ENCODE results near the gene IDH1. TPM values are rescaled to one million over a fixed set of nuclear protein-coding genes. Genes with fewer than 3 reads are reported as not detected.

Gene IDH1
- total and polyA plus RNA-seq, 2 experiments from 2014 or later: 53.5 to 53.6 TPM

DNA sequence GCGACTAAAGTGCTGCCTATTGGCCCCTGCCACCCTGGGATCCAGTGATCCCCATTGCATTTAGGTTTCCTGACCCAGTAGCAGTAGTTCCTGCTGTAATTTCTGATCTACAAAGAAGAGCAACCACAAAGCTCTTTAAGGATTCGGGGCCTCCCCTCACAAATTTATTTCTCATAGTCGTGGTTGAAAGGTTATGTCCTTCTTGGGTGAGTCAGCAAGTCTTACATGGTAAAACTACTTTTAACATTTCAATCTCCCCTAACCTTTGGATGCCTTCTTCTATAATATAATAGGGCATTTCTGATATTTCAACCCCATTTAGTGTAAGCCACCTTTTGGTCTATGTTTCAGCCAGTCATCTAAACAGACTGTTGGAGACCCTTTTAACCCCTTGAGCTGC lies 26.1 kb upstream of the IDH1 start:
- no peaks in the 10 kb centered on the region for H3K27me3 ChIP-seq (replicated peaks; ENCODE audit: insufficient read depth)
- no peak overlapping the region for H3K9ac ChIP-seq
- DNase-seq: peak; percentile 57
- H3K4me2 ChIP-seq (ENCODE audit: unreplicated experiment): no peak overlapping the region
- no peaks in the 10 kb centered on the region for H3K9me2 ChIP-seq (ENCODE audit: insufficient read depth)
- TF ChIP-seq EZH2 (IDR thresholded peaks at IDR 0.05; ENCODE audit: insufficient read depth, poor library complexity, severe bottlenecking) (no peak), EZH2phosphoT487 (IDR thresholded peaks at IDR 0.05; ENCODE audit: insufficient read depth, low read depth) (no peak)
- 0 out of 2 replicates have a peak, but pooled peaks cover 2% of the 10 kb centered on the region for H4K20me1 ChIP-seq (ENCODE audit: insufficient read depth)
- no peaks in the 10 kb centered on the region for H3K4me1 ChIP-seq (ENCODE audit: insufficient read depth)
- WGBS, 2 experiments (ENCODE audit: low coverage in 1 of 2, low lambda C conversion rate in 2 of 2, missing lambda C conversion rate in 2 of 2): 60 to 70% methylated on average over 3 of the region's 3 CpGs
- in situ Hi-C loops (cut with MboI): no loop called here
- H3K79me2 ChIP-seq (ENCODE audit: insufficient read depth): peaks cover 47% of the 10 kb centered on the region; the same call in 1 of the 2 replicates
- H3K36me3 ChIP-seq (ENCODE audit: low read depth): peaks cover 44% of the 10 kb centered on the region
- H3K4me3 ChIP-seq: no peak overlapping the region
- 0 out of 2 replicates have a peak, but pooled peaks cover 8% of the 10 kb centered on the region for H3F3A ChIP-seq (ENCODE audit: insufficient read depth)
- no peaks in the 10 kb centered on the region for H3K9me3 ChIP-seq (ENCODE audit: low read depth)
- H3K27ac ChIP-seq: no peak overlapping the region
- H2AFZ ChIP-seq: no peak overlapping the region

DNA sequence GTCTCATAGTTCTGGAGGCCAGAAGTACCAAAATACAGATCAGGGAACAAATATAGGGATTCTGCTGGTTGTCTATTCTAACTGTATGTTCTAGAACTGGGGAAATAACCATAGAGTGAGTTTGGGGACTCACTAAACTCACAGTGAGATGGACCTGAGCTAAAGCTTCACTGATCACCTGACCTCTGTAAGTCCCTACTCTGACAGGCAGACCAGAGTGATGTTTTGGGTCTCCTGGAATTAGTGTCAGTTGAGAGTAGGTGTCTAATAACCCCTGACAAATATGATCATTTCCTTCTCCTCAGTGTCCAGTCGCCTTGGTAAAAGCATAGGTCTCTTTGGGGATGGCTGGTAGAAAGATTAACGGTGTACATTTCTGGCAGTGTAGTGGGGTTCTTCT lies 25.4 kb upstream of the IDH1 start:
- 0 out of 2 replicates have a peak, but pooled peaks cover 2% of the 10 kb centered on the region for H4K20me1 ChIP-seq (ENCODE audit: insufficient read depth)
- TF ChIP-seq EZH2phosphoT487 (IDR thresholded peaks at IDR 0.05; ENCODE audit: insufficient read depth, low read depth) (no peak), EZH2 (IDR thresholded peaks at IDR 0.05; ENCODE audit: insufficient read depth, poor library complexity, severe bottlenecking) (no peak)
- in situ Hi-C loops (cut with MboI): no loop called here
- peaks cover 46% of the 10 kb centered on the region for H3K36me3 ChIP-seq (ENCODE audit: low read depth)
- H3K27me3 ChIP-seq (replicated peaks; ENCODE audit: insufficient read depth): no peaks in the 10 kb centered on the region
- peaks cover 47% of the 10 kb centered on the region; the same call in 1 of the 2 replicates for H3K79me2 ChIP-seq (ENCODE audit: insufficient read depth)
- no peak overlapping the region for H3K9ac ChIP-seq
- no peaks in the 10 kb centered on the region for H3K9me2 ChIP-seq (ENCODE audit: insufficient read depth)
- no peaks in the 10 kb centered on the region for H3K9me3 ChIP-seq (ENCODE audit: low read depth)
- DNase-seq: no peak
- H3F3A ChIP-seq (ENCODE audit: insufficient read depth): 0 out of 2 replicates have a peak, but pooled peaks cover 8% of the 10 kb centered on the region
- H3K4me1 ChIP-seq (ENCODE audit: insufficient read depth): no peaks in the 10 kb centered on the region
- H2AFZ ChIP-seq: no peak overlapping the region
- WGBS, 2 experiments (ENCODE audit: low coverage in 1 of 2, low lambda C conversion rate in 2 of 2, missing lambda C conversion rate in 2 of 2): 95 to 98% methylated on average over 2 of the region's 2 CpGs
- no peak overlapping the region for H3K4me2 ChIP-seq (ENCODE audit: unreplicated experiment)
- no peak overlapping the region for H3K4me3 ChIP-seq
- H3K27ac ChIP-seq: no peak overlapping the region

DNA sequence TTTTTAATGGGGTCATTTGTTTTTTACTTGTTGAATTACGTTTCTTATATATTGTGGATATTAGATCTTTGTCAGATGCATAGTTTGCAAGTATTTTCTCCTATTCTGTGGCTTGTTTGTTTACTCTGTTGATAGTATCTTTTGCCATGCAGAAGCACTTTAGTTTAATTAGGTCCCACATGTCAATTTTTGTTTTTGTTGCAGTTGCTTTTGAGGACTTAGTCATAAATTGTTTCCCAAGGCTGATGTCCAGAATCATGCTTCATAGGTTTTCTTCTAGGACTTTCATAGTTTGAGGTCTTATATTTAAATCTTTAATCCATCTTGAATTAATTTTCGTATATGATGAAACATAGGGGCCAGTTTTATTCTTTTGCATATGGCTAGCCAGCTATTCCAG lies 24.4 kb upstream of the IDH1 start:
- Histone ChIP-seq H3K36me3 (ENCODE audit: low read depth) (peaks cover 54% of the 10 kb centered on the region), H3K27ac (no peak overlapping the region), H2AFZ (no peak overlapping the region), H4K20me1 (ENCODE audit: insufficient read depth) (0 out of 2 replicates have a peak, but pooled peaks cover 2% of the 10 kb centered on the region), H3K9ac (no peak overlapping the region), H3K9me2 (ENCODE audit: insufficient read depth) (no peaks in the 10 kb centered on the region), H3K4me3 (no peak overlapping the region), H3K4me2 (ENCODE audit: unreplicated experiment) (no peak overlapping the region), H3K4me1 (ENCODE audit: insufficient read depth) (no peaks in the 10 kb centered on the region), H3F3A (ENCODE audit: insufficient read depth) (0 out of 2 replicates have a peak, but pooled peaks cover 8% of the 10 kb centered on the region), H3K9me3 (ENCODE audit: low read depth) (no peaks in the 10 kb centered on the region), H3K79me2 (ENCODE audit: insufficient read depth) (peaks cover 47% of the 10 kb centered on the region; the same call in 1 of the 2 replicates), H3K27me3 (replicated peaks; ENCODE audit: insufficient read depth) (no peaks in the 10 kb centered on the region)
- DNase-seq: no peak
- TF ChIP-seq EZH2phosphoT487 (IDR thresholded peaks at IDR 0.05; ENCODE audit: insufficient read depth, low read depth) (no peak), EZH2 (IDR thresholded peaks at IDR 0.05; ENCODE audit: insufficient read depth, poor library complexity, severe bottlenecking) (no peak)
- in situ Hi-C loops (cut with MboI): no loop called here
- WGBS, 2 experiments (ENCODE audit: low coverage in 1 of 2, low lambda C conversion rate in 2 of 2, missing lambda C conversion rate in 2 of 2): 92 to 97% methylated on average over 2 of the region's 2 CpGs

DNA sequence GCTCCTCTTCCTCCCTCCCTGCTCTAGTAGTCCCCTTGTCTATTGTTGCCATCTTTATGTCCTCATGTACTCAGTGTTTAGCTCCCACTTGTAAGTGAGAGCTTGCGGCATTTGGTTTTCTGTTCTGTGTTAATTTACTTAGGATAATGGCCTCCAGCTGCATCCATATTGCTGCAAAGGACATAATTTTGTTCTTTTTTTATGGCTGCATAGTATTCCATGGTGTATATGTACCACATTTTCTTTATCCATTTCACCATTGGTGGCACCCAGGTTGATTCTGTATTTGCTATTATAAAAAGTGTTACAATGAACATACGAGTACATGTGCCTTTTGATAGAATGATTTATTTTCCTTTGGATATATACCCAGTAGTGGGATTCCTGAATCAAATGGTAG lies 23.7 kb upstream of the IDH1 start:
- DNase-seq: no peak
- Histone ChIP-seq H3K9ac (no peak overlapping the region), H3K9me2 (ENCODE audit: insufficient read depth) (no peaks in the 10 kb centered on the region), H3K4me1 (ENCODE audit: insufficient read depth) (no peaks in the 10 kb centered on the region), H3K36me3 (ENCODE audit: low read depth) (peaks cover 60% of the 10 kb centered on the region), H2AFZ (no peak overlapping the region), H3K4me2 (ENCODE audit: unreplicated experiment) (no peak overlapping the region), H3K79me2 (ENCODE audit: insufficient read depth) (peaks cover 46% of the 10 kb centered on the region; the same call in 1 of the 2 replicates), H4K20me1 (ENCODE audit: insufficient read depth) (0 out of 2 replicates have a peak, but pooled peaks cover 2% of the 10 kb centered on the region), H3F3A (ENCODE audit: insufficient read depth) (0 out of 2 replicates have a peak, but pooled peaks cover 8% of the 10 kb centered on the region), H3K27ac (no peak overlapping the region), H3K27me3 (replicated peaks; ENCODE audit: insufficient read depth) (no peaks in the 10 kb centered on the region), H3K4me3 (no peak overlapping the region), H3K9me3 (ENCODE audit: low read depth) (no peaks in the 10 kb centered on the region)
- WGBS, 2 experiments (ENCODE audit: low coverage in 1 of 2, low lambda C conversion rate in 2 of 2, missing lambda C conversion rate in 2 of 2): 98 to 99% methylated on average over 2 of the region's 2 CpGs
- TF ChIP-seq EZH2phosphoT487 (IDR thresholded peaks at IDR 0.05; ENCODE audit: insufficient read depth, low read depth): no peak
- TF ChIP-seq EZH2 (IDR thresholded peaks at IDR 0.05; ENCODE audit: insufficient read depth, poor library complexity, severe bottlenecking): no peak
- in situ Hi-C loops (cut with MboI): no loop called here
